Measurements from ENCODE around the gene PLA2G1B.

Gene PLA2G1B

DNA sequence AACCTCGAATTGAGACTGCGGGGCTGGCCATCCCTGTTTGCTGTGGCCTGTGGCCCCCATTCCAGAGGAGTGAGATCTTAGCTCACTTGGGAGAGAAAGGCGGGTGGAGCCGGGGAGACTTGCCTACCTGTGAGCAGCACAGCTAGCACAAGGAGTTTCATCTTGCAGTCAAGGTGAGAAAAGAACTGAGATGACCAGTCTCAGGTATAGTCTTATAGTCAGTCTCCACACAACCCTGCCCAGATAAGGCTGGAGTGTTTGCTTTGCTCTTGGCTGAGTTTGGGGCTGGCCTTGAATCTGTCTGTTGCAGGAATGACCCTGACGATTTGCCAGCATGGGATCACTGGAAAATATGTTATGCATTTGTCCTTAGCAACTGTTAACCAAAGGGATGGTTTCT, at the start of gene PLA2G1B:
PLA2G1B (minus strand) TSS at position 187 of the 400 bp plus-strand sequence; CDS start at position 161, 26 bp downstream.
- TF ChIP-seq, protein P1, sequence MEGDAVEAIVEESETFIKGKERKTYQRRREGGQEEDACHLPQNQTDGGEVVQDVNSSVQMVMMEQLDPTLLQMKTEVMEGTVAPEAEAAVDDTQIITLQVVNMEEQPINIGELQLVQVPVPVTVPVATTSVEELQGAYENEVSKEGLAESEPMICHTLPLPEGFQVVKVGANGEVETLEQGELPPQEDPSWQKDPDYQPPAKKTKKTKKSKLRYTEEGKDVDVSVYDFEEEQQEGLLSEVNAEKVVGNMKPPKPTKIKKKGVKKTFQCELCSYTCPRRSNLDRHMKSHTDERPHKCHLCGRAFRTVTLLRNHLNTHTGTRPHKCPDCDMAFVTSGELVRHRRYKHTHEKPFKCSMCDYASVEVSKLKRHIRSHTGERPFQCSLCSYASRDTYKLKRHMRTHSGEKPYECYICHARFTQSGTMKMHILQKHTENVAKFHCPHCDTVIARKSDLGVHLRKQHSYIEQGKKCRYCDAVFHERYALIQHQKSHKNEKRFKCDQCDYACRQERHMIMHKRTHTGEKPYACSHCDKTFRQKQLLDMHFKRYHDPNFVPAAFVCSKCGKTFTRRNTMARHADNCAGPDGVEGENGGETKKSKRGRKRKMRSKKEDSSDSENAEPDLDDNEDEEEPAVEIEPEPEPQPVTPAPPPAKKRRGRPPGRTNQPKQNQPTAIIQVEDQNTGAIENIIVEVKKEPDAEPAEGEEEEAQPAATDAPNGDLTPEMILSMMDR (IDR thresholded peaks at IDR 0.05; ENCODE audit: insufficient read depth, low read length, missing control alignments), result no peak
- DNase-seq (ENCODE audit: low read depth, low spot score), result no peak
- CTCF ChIA-PET, result interaction anchor here (1.0 to 2.3 kb wide), 7 partner anchors 10 to 644 kb away, joined by 3 to 17 read pairs (median 3); no protein-coding TSS in a partner anchor
- H3K4me3 ChIP-seq (ENCODE audit: low read depth, low read length), result no peak within 1 kb of the TSS
- POLR2A ChIA-PET, result no interaction called here

DNA sequence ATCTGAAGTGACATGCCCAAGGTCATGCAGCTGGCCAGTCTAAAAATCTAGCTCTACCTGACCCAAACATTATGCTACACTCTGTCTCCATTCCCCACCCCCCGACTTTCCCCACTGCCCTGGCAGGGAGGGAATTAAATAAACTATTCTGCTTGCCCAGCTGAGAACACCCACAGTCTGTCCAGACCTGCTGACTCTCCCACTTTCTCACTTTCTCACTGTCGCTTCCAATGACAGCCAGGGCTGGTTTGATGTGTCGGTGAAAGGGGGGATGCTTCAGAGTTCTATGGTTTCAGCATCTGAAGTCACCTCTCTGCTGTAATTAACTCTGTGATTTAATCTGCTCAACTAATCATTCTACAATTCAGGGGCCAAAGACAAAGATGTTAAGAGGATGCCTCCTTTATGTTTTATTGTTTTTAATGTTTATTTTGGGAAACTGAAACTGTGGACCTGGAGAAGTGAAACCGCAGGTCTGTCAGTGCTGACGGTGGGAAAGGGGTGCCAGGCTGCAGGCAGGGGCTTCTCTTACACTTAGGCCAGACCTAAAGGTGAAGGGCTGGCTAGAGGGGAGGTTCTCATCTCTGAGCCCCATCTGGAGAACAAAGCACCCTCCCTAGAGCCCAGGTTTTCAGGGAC, 49.5 kb upstream of the PLA2G1B start:
- no peak for DNase-seq (ENCODE audit: low read depth, low spot score)
- no peak overlapping the region for H3K4me3 ChIP-seq (ENCODE audit: low read depth, low read length)
- TF ChIP-seq, protein P1 (IDR thresholded peaks at IDR 0.05; ENCODE audit: insufficient read depth, low read length, missing control alignments), result no peak
- ChIA-PET POLR2A (no interaction called here), CTCF (interaction anchor here (1.0 to 1.1 kb wide), 2 partner anchors 12 to 20 kb away, joined by 3 to 4 read pairs; no protein-coding TSS in a partner anchor)

DNA sequence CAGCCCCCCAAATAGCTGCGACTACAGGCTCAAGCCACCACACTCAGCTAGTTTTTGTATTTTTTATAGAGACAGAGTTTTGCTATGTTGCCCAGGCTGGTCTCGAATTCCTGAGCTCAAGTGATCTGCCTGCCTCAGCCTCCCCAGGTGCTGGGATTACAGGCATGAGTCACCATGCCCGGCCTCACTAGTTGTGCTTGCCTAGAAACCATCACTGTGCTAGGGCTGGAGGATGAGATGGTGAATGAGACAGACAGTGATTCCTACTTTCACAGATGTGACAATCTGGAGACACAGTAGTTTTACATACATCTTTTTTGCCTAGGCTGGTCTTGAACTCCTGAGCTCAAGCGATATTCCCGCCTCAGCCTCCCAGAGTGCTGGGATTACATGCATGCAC, 48.8 kb upstream of the PLA2G1B start:
- ChIA-PET POLR2A (no interaction called here), CTCF (interaction anchor here (1.0 to 3.3 kb wide), 3 partner anchors 12 to 55 kb away, joined by 3 to 15 read pairs (median 4); no protein-coding TSS in a partner anchor)
- no peak overlapping the region for H3K4me3 ChIP-seq (ENCODE audit: low read depth, low read length)
- TF ChIP-seq, protein P1 (IDR thresholded peaks at IDR 0.05; ENCODE audit: insufficient read depth, low read length, missing control alignments), result no peak
- DNase-seq (ENCODE audit: low read depth, low spot score), result no peak

DNA sequence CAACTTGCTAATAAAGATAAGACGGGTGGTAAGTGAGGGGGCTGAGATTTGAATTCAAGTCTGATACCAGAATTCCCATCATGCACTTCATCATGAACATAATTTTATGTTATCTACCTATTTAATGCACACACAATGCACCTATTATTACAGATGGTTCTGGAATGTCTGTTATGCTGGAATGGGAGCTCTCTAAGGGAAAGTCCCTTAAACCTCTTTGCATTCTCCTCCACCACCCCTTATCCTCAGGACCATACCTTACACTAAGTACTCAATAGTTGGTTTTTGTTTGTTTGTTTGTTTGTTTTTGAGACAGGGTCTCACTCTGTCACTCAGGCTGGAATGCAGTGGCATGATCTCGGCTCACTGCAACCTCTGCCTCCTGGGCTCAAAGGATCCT, 48.4 kb upstream of the PLA2G1B start:
- DNase-seq (ENCODE audit: low read depth, low spot score), result no peak
- H3K4me3 ChIP-seq (ENCODE audit: low read depth, low read length), result no peak overlapping the region
- CTCF ChIA-PET, result interaction anchor here (1.1 to 3.3 kb wide), 2 partner anchors 19 to 55 kb away, joined by 4 to 15 read pairs; no protein-coding TSS in a partner anchor
- POLR2A ChIA-PET, result no interaction called here
- TF ChIP-seq, protein P1 (IDR thresholded peaks at IDR 0.05; ENCODE audit: insufficient read depth, low read length, missing control alignments), result no peak

DNA sequence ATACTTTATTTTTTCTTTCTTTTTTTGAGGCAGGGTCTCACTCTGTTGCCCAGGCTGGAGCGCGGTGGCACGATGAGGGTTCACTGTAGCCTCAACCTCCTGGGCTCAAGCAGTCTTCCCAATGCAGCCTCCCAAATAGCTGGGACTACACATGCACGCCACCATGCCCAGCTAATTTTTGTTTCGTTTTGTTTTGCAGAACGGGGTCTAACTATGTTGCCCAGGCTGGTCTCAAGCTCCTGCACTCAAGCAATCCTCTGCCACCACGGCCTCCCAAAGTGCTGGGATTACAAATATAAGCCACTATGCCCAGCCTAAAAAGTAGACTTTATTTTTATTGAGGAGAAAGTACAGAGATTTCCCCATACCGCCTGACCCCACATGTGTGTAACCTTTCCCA, 46.1 kb upstream of the PLA2G1B start:
- no peak overlapping the region for H3K4me3 ChIP-seq (ENCODE audit: low read depth, low read length)
- POLR2A ChIA-PET, result no interaction called here
- TF ChIP-seq, protein P1 (IDR thresholded peaks at IDR 0.05; ENCODE audit: insufficient read depth, low read length, missing control alignments), result no peak
- CTCF ChIA-PET, result interaction anchor here (0.7 to 3.3 kb wide), 3 partner anchors 9 to 57 kb away, joined by 3 to 15 read pairs (median 4); no protein-coding TSS in a partner anchor
- DNase-seq (ENCODE audit: low read depth, low spot score), result no peak

DNA sequence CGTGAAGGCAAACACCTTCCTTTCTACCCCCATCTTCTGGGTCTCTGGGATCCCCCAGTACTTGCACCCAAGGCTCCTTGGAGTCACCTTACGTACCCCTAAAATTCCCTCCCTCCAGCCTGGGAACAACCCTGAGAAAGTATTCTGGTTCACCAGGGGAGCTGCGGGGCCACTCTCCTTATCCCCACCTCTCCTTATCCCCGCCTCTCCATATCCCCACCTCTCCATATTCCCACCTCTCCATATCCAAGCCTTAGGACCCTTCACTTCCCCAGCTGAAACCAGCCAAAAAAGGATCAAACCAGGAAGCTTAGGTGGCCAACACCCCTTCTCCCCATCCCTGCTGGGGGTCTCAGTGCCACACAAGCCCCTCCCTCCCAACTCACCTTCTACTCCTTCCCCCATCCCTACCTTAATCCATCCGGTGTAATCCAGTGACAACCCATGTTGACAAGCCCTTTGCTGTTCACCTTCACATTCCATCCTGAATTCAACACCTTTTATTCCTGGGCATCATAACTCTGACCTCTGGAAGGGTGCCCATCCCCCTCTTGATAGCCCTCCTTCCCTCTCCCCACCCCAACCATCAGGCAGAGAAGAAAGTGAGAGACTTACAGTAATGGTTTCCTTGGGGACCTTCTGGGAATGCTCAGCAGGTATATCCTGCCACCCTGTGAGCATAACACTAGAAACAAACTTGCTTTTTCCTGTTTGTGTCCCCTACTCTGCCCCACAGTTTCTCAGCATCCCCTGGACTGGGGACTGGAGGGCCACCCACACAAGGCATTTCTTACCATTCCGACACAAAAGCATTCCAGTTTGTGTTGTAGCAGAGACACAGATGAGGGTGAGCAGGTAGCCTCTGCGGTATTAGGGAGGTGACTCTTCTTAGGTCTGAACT, 43.0 kb upstream of the PLA2G1B start:
- DNase-seq (ENCODE audit: low read depth, low spot score), result no peak
- H3K4me3 ChIP-seq (ENCODE audit: low read depth, low read length), result no peak overlapping the region
- TF ChIP-seq, protein P1 (IDR thresholded peaks at IDR 0.05; ENCODE audit: insufficient read depth, low read length, missing control alignments), result no peak
- CTCF ChIA-PET, result interaction anchor here (0.9 to 1.7 kb wide), 2 partner anchors 15 to 100 kb away, joined by 3 to 4 read pairs; no protein-coding TSS in a partner anchor
- POLR2A ChIA-PET, result no interaction called here
